Common myeloid progenitor, CD34-positive (primary cell): ENCODE results near the gene NOC4L.

Experiments used
- CTCF ChIA-PET: fragments of 350-600 bp; sonication (Branson Sonifier 250); formaldehyde crosslinking; loops from one replicate; lab custom pipeline; 2021; ENCODE audit warnings: antibody characterized with exemption; lab: Charles Lee
- POLR2A ChIA-PET: fragments of 350-600 bp; sonication (Branson Sonifier 250); formaldehyde crosslinking; loops from one replicate; lab custom pipeline; 2021; ENCODE audit warnings: antibody characterized with exemption; lab: Charles Lee
- DNase-seq, 3 donors: peaks; one replicate each; pipeline versions ENCODE4 v3.0.0 to v3.0.0-alpha.2; 2013
- H3K27ac ChIP-seq, 2 experiments: 1 replicate in 1 of 2; 2 replicates in 1 of 2; pipeline ENCODE4 v1.7.0; 2013; ENCODE audit warnings: inconsistent platforms in 2 of 2, low read length in 2 of 2, mild to moderate bottlenecking in 2 of 2, low read depth in 1 of 2, moderate library complexity in 1 of 2; ENCODE audit not compliant: severe bottlenecking in 2 of 2, insufficient read depth in 1 of 2, poor library complexity in 1 of 2
- H3K27me3 ChIP-seq, 5 experiments: replicated peaks in 2 of 5; 1 replicate in 3 of 5; 2 replicates in 2 of 5; pipeline versions ENCODE4 v1.6.1 to v1.7.0; 2013; ENCODE audit warnings: low read length in 4 of 5, mild to moderate bottlenecking in 2 of 5, moderate library complexity in 2 of 5, inconsistent platforms in 1 of 5; ENCODE audit not compliant: insufficient read depth in 5 of 5, control insufficient read depth in 4 of 5
- H3K36me3 ChIP-seq, 4 experiments: 1 replicate in 2 of 4; 2 replicates in 2 of 4; pipeline versions ENCODE4 v1.6.1 to v1.7.0; 2013; ENCODE audit warnings: low read length in 3 of 4, control low read depth in 1 of 4, mild to moderate bottlenecking in 1 of 4; ENCODE audit not compliant: control insufficient read depth in 4 of 4, insufficient read depth in 4 of 4
- H3K4me1 ChIP-seq, 4 experiments: 1 replicate in 3 of 4; 2 replicates in 1 of 4; pipeline versions ENCODE4 v1.6.1 to v1.7.1; 2013; ENCODE audit warnings: low read length in 3 of 4, mild to moderate bottlenecking in 3 of 4, control low read depth in 1 of 4, inconsistent platforms in 1 of 4, moderate library complexity in 1 of 4; ENCODE audit not compliant: control insufficient read depth in 4 of 4, insufficient read depth in 4 of 4; ENCODE audit errors: control extremely low read depth in 1 of 4
- H3K4me3 ChIP-seq, 7 experiments: 1 replicate in 4 of 7; 2 replicates in 3 of 7; pipeline versions ENCODE4 v1.5.1 to v1.7.0; 2013; ENCODE audit warnings: mild to moderate bottlenecking in 7 of 7, low read length in 6 of 7, moderate library complexity in 6 of 7, inconsistent platforms in 2 of 7, low read depth in 2 of 7, control low read depth in 1 of 7; ENCODE audit not compliant: insufficient read depth in 4 of 7, control insufficient read depth in 1 of 7; ENCODE audit errors: extremely low read depth in 1 of 7
- H3K9me3 ChIP-seq, 5 experiments: 1 replicate in 4 of 5; 2 replicates in 1 of 5; pipeline versions ENCODE4 v1.6.1 to v1.7.1; 2013; ENCODE audit warnings: low read length in 4 of 5, mild to moderate bottlenecking in 2 of 5, inconsistent platforms in 1 of 5, low read depth in 1 of 5, moderate library complexity in 1 of 5; ENCODE audit not compliant: control insufficient read depth in 4 of 5, insufficient read depth in 2 of 5; ENCODE audit errors: control extremely low read depth in 1 of 5
- WGBS: methylation state at CpG from one replicate; pipeline ENCODE4 v1.1.5; 2013; ENCODE audit not compliant: insufficient coverage; 5-methylcytosine and 5-hydroxymethylcytosine counted together

Gene NOC4L

DNA sequence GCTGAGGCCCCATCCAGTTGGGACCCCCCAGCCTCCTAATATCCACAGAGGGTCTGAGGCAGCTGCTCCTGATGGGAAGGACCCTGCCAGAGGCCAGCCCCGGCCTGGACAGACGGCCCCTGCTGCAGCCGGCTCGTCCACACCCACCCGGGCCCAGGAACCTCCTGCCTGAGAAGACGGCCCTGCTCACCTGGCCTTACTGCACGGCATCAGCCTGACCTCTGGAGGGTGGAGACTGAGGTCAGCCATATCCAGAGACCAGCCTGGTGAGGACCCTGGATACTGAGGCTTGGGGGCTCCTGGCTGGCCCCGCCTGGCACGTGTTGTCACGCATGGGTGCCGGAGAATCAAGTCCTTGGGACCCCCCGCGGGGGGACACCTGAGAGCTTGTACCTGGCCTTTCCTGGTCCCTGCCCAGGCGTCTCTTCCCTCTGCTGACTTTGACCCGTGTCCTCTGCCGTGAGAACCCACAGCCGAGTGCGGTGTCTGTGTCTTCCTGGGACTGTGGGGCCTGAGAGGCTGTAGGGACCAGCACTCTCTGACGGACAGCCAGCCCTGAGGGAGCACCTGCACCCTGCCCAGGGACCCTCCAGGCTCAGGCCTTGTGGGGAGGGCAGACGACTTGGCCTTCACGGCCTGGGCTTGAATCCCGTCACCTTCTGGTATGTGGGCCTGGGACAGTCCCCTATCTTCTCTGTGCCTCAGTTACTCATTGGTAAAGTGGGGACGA lies 57.3 kb downstream of the NOC4L start:
- WGBS = 96% methylated on average over 23 of the region's 23 CpGs
- H3K4me3 ChIP-seq = no peak overlapping the region
- H3K9me3 ChIP-seq = no peaks in the 10 kb centered on the region
- H3K36me3 ChIP-seq = no peaks in the 10 kb centered on the region
- ChIA-PET POLR2A (no interaction called here), CTCF (no interaction called here)
- DNase-seq = no peak
- H3K27ac ChIP-seq = no peak overlapping the region
- peaks cover 0 to 8% (median 0%) of the 10 kb centered on the region in 4 experiments for H3K4me1 ChIP-seq
- peaks cover 0 to 43% (median 12%) of the 10 kb centered on the region in 5 experiments for H3K27me3 ChIP-seq
